ENCODE results near the gene DUSP11. TPM values are rescaled to one million over a fixed set of nuclear protein-coding genes. Genes with fewer than 3 reads are reported as not detected.

The DUSP11 gene
- total RNA-seq, 1 donor from 2014 or later, result 32.4 TPM

DNA sequence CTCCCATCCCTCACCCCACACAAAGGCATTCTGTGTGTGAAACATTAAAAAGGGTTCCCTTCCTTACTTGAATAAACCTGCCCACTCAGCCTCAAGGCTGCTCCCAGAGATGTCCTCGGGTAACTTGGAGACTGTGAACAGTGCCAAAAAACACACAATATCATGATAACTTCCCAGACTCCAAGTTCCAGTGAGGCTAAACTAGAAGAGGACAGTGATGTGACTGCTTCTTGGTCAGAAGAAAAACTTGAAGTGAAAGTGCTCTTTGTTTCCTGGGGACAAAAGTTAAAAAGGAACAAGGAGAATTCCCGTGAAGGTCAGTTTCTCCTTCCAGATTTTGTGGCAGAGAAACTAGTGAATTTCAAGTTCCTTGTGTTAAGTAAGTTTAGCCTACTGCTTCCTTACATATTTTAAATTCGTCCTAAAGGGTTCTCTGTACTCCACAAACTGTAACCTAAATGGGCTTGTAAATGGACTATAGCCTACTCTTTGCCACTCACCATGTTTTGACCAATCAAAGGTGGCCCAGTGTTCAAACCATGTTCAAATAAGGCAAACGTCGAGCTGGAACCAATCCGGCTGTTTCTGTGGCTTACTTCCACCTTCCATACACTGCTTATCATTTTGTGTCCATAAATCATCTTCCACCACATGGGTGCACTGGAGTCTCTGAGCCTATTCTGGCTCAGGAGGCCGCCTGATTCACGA, 63.2 kb downstream of the DUSP11 start:
- DNase-seq (ENCODE audit: low spot score), result no peak
- TF ChIP-seq, protein P1, sequence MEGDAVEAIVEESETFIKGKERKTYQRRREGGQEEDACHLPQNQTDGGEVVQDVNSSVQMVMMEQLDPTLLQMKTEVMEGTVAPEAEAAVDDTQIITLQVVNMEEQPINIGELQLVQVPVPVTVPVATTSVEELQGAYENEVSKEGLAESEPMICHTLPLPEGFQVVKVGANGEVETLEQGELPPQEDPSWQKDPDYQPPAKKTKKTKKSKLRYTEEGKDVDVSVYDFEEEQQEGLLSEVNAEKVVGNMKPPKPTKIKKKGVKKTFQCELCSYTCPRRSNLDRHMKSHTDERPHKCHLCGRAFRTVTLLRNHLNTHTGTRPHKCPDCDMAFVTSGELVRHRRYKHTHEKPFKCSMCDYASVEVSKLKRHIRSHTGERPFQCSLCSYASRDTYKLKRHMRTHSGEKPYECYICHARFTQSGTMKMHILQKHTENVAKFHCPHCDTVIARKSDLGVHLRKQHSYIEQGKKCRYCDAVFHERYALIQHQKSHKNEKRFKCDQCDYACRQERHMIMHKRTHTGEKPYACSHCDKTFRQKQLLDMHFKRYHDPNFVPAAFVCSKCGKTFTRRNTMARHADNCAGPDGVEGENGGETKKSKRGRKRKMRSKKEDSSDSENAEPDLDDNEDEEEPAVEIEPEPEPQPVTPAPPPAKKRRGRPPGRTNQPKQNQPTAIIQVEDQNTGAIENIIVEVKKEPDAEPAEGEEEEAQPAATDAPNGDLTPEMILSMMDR (IDR thresholded peaks at IDR 0.05; ENCODE audit: unreplicated experiment), result no peak
- H3K4me1 Mint-ChIP-seq (ENCODE audit: unreplicated experiment), result peaks cover 13% of the 10 kb centered on the region
- no peaks in the 10 kb centered on the region for H3K9me3 Mint-ChIP-seq (ENCODE audit: unreplicated experiment)
- no peak overlapping the region for H3K4me3 Mint-ChIP-seq (ENCODE audit: unreplicated experiment)
- peaks cover 13% of the 10 kb centered on the region for H3K27me3 Mint-ChIP-seq (ENCODE audit: unreplicated experiment)
- H3K36me3 Mint-ChIP-seq (ENCODE audit: low read depth, unreplicated experiment), result peaks cover 9% of the 10 kb centered on the region
- H3K27ac Mint-ChIP-seq (ENCODE audit: unreplicated experiment), result peak overlapping the region; percentile 30

DNA sequence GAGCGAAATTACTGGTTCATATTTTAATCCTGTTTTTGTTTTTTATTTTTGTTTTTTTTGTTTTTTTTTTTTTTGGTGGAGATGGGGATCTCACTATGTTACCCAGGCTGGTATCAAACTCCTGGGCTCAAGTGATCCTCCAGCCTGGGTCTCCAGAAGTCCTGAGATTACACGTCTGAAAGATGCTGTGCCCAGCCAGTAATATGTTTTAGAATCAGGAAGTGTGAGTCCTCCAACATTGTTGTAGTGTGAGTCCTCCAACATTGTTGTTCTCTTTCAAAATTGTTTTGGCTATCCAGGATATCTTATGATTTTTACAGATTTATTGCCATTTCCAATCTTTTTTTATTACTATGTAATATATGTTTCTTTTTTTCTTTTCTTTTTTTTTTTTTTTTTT, 65.8 kb downstream of the DUSP11 start:
- TF ChIP-seq, protein P1 (IDR thresholded peaks at IDR 0.05; ENCODE audit: unreplicated experiment), result no peak
- no peak overlapping the region for H3K27ac Mint-ChIP-seq (ENCODE audit: unreplicated experiment)
- H3K9me3 Mint-ChIP-seq (ENCODE audit: unreplicated experiment), result no peaks in the 10 kb centered on the region
- peaks cover 1% of the 10 kb centered on the region for H3K36me3 Mint-ChIP-seq (ENCODE audit: low read depth, unreplicated experiment)
- H3K27me3 Mint-ChIP-seq (ENCODE audit: unreplicated experiment), result peaks cover 18% of the 10 kb centered on the region
- no peak overlapping the region for H3K4me3 Mint-ChIP-seq (ENCODE audit: unreplicated experiment)
- DNase-seq (ENCODE audit: low spot score), result no peak
- H3K4me1 Mint-ChIP-seq (ENCODE audit: unreplicated experiment), result peaks cover 13% of the 10 kb centered on the region

Other genes with a start within 250 kb of the DUSP11 start
- gene NAT8, start 137.7 kb downstream of the DUSP11 start, total RNA-seq (ENCODE audit: unreplicated experiment), result not detected
- gene TPRKB, start 42.8 kb downstream of the DUSP11 start, total RNA-seq (ENCODE audit: unreplicated experiment), result 33.3 TPM
- not detected for gene C2orf78, start 4.1 kb upstream of the DUSP11 start, total RNA-seq (ENCODE audit: unreplicated experiment)
- gene STAMBP, start 48.9 kb upstream of the DUSP11 start, total RNA-seq (ENCODE audit: unreplicated experiment), result 29.2 TPM
- gene ACTG2, start 112.9 kb upstream of the DUSP11 start, total RNA-seq (ENCODE audit: unreplicated experiment), result 8.3 TPM
- 68.3 TPM for gene DGUOK, start 146.8 kb upstream of the DUSP11 start, total RNA-seq (ENCODE audit: unreplicated experiment)
- gene TET3, start 204.8 kb upstream of the DUSP11 start, total RNA-seq (ENCODE audit: unreplicated experiment), result 23.0 TPM